HFFc6 (cell line): ENCODE data around the gene NUDT21. TPM values are rescaled to one million over a fixed set of nuclear protein-coding genes. Genes with fewer than 3 reads are reported as not detected.

ENCODE experiments used
- DNase-seq: peaks from one replicate; pipeline ENCODE4 v3.0.0-alpha.2; 2018
- H3K27ac Mint-ChIP-seq: 2 replicates; pipeline ENCODE4 v1.8.0; 2020; ENCODE audit warnings: mild to moderate bottlenecking, mixed read lengths
- H3K27me3 Mint-ChIP-seq: 2 replicates; pipeline ENCODE4 v1.8.0; 2021; ENCODE audit warnings: mild to moderate bottlenecking, moderate library complexity, mixed read lengths; ENCODE audit not compliant: insufficient read depth
- H3K36me3 Mint-ChIP-seq: 2 replicates; pipeline ENCODE4 v1.8.0; 2021; ENCODE audit warnings: low read depth, mixed read lengths
- H3K4me1 Mint-ChIP-seq: 2 replicates; pipeline ENCODE4 v1.8.0; 2020; ENCODE audit warnings: low read depth, mixed read lengths
- H3K4me3 Mint-ChIP-seq: 2 replicates; pipeline ENCODE4 v1.8.0; 2020; ENCODE audit warnings: mild to moderate bottlenecking, moderate library complexity, mixed read lengths
- H3K9me3 Mint-ChIP-seq: 2 replicates; pipeline ENCODE4 v1.8.0; 2020; ENCODE audit warnings: mild to moderate bottlenecking, mixed read lengths
- CTCF ChIP-seq: fragments of 200-600 bp; sonication (generic); IDR thresholded peaks from 2 replicates; pipeline ENCODE4 v1.5.0; 2021; ENCODE audit warnings: antibody characterized with exemption, mild to moderate bottlenecking
- total RNA-seq, 6 experiments: library from RNA; stranded (reverse); fragmentation: NEBNext Ultra II Directional; extraction: Animal tissue kit (Norgen Biotek cat#: 25700); gene quantifications; 2 replicates in 1 of 6; 3 replicates in 5 of 6; pipeline ENCODE4 v1.2.3, GENCODE V29; 2021

Gene NUDT21
- total RNA-seq, 6 experiments from 2014 or later, result 114 to 150 (median 138) TPM

DNA sequence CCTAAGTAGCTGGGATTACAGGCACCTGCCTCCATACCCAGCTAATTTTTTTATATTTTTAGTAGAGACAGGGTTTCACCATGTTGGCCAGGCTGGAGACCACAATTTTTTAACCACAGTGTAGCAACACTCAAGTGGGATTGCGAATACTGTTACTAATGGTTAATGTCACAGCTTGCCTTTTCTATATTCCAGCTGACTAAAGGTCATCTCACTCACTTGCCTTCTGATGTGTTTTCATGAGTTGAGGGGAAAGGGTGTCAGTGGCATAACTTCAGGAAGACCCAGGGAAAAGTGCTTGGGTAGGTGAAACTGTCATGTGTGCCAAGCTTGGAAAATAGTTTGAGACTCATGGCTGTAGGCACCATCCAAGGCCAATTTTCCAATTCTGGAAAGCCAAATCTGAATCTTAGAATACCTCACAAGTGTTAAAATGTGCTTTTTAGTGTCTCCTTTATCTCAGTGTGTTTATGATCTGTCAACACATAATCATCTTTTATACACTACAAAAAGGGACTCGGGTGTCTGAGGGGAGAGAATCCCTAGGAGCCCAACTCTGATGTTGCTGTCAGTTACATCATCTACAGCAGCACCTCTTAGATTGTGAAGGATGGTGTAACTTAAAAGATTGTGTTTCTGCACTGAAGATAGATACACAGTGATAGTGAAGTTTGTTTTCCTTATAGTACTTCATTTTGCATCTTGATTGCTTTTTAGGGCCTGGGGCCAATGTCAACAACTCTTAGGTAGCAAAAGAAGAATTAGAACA, 27.3 kb upstream of the NUDT21 start:
- no peak overlapping the region for H3K4me3 Mint-ChIP-seq

GRCh38 chr16:56477096-56477878, 26.2 kb upstream of the NUDT21 start:
- Mint-ChIP-seq H3K9me3 (no peaks in the 10 kb centered on the region), H3K27me3 (no peaks in the 10 kb centered on the region), H3K36me3 (peaks cover 34% of the 10 kb centered on the region), H3K4me1 (peaks cover 31% of the 10 kb centered on the region), H3K4me3 (no peak overlapping the region), H3K27ac (peak overlapping the region; percentile 88)
- DNase-seq, result peak; percentile 81
- no peak for TF ChIP-seq CTCF

More for the DNA sequence above, 27.3 kb upstream of the NUDT21 start:
- H3K27ac Mint-ChIP-seq, result no peak overlapping the region
- no peaks in the 10 kb centered on the region for H3K27me3 Mint-ChIP-seq
- TF ChIP-seq CTCF, result no peak
- no peak for DNase-seq
- no peaks in the 10 kb centered on the region for H3K9me3 Mint-ChIP-seq
- H3K36me3 Mint-ChIP-seq, result peaks cover 40% of the 10 kb centered on the region
- peaks cover 38% of the 10 kb centered on the region for H3K4me1 Mint-ChIP-seq

GRCh38 chr16:56475201-56475600, 24.1 kb upstream of the NUDT21 start:
- H3K36me3 Mint-ChIP-seq, result peaks cover 42% of the 10 kb centered on the region
- TF ChIP-seq CTCF, result no peak
- no peaks in the 10 kb centered on the region for H3K27me3 Mint-ChIP-seq
- DNase-seq, result no peak
- no peak overlapping the region for H3K27ac Mint-ChIP-seq
- peaks cover 23% of the 10 kb centered on the region for H3K4me1 Mint-ChIP-seq
- no peak overlapping the region for H3K4me3 Mint-ChIP-seq
- no peaks in the 10 kb centered on the region for H3K9me3 Mint-ChIP-seq

DNA sequence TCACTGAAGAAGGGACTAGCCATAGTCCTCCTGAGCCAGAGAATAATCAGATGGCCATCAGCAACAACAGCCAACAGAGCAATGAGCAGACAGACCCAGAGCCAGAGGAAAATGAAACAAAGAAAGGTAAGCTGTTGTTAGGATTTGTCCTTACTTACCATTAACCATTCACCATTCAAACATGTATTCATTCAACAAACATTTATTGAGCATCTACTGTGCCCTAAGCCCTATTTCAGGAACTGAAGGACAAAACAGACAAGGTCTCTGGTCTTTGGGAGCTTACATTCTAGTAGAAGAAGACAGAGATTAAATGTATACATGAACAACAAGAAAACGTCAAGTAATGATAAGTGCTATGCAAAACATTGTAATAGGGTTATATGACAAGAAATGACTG, 19.5 kb upstream of the NUDT21 start:
- Mint-ChIP-seq H3K9me3 (no peaks in the 10 kb centered on the region), H3K27ac (no peak overlapping the region), H3K36me3 (peaks cover 34% of the 10 kb centered on the region), H3K27me3 (no peaks in the 10 kb centered on the region), H3K4me1 (no peaks in the 10 kb centered on the region), H3K4me3 (no peak overlapping the region)
- DNase-seq, result no peak
- no peak for TF ChIP-seq CTCF

- no peaks in the 10 kb centered on the region for H3K27me3 Mint-ChIP-seq
- H3K4me3 Mint-ChIP-seq, result no peak overlapping the region
- peaks cover 29% of the 10 kb centered on the region for H3K36me3 Mint-ChIP-seq
- DNase-seq, result no peak
- TF ChIP-seq CTCF, result no peak
- no peaks in the 10 kb centered on the region for H3K9me3 Mint-ChIP-seq
- H3K27ac Mint-ChIP-seq, result no peak overlapping the region
- H3K4me1 Mint-ChIP-seq, result no peaks in the 10 kb centered on the region
Measured at GRCh38 chr16:56470232-56470631, 19.1 kb upstream of the NUDT21 start.
